Lower lobe of right lung (tissue), 2 donors: ENCODE measurements around the gene STPG3. TPM values are rescaled to one million over a fixed set of nuclear protein-coding genes. Genes with fewer than 3 reads are reported as not detected.

ENCODE experiments used
- ATAC-seq, 2 donors: fragments of 200-7000 bp; cut with Tn5 transposase; one replicate each; pipeline ENCODE4 v1.9.1; 2020 to 2022; ENCODE audit warnings: mild to moderate bottlenecking in 2 of 2, moderate library complexity in 2 of 2
- DNase-seq: peaks from one replicate; pipeline ENCODE4 v3.0.0-alpha.2; 2020
- H3K27ac ChIP-seq: fragments of 200-600 bp; one replicate; pipeline ENCODE4 v1.8.0; 2022
- H3K27me3 ChIP-seq: fragments of 200-600 bp; one replicate; pipeline ENCODE4 v1.8.0; 2022; ENCODE audit warnings: low read depth
- H3K36me3 ChIP-seq: fragments of 200-600 bp; one replicate; pipeline ENCODE4 v1.8.0; 2022; ENCODE audit warnings: mild to moderate bottlenecking
- H3K4me1 ChIP-seq: fragments of 200-600 bp; one replicate; pipeline ENCODE4 v1.8.0; 2022
- H3K4me3 ChIP-seq: fragments of 200-600 bp; one replicate; pipeline ENCODE4 v1.8.0; 2022; ENCODE audit warnings: mild to moderate bottlenecking
- H3K9me3 ChIP-seq: fragments of 200-600 bp; one replicate; pipeline ENCODE4 v1.8.0; 2022
- CTCF ChIP-seq: fragments of 200-600 bp; IDR thresholded peaks from one replicate; pipeline ENCODE4 v1.8.0; 2022; ENCODE audit warnings: antibody characterized with exemption, mild to moderate bottlenecking
- intact Hi-C: fragments of 100-400 bp; cut with DNase I; formaldehyde crosslinking; loops from one replicate; pipeline ENCODE4 v1.11.0; 2022
- total RNA-seq: library from RNA; stranded (reverse); fragmentation: NEBNext Ultra II Directional; extraction: Animal tissue kit (Norgen Biotek cat#: 25700); gene quantifications from one replicate; pipeline ENCODE4 v1.2.1, GENCODE V29; 2021
- donor health status: DM: no; HTN: yes; CAD: no; lungs with severe emphysema.

Gene STPG3
- total RNA-seq, 1 donor from 2014 or later, result 0.38 TPM

GRCh38 chr9:137275588-137276472 is 24.7 kb downstream of the STPG3 start:
- H3K9me3 ChIP-seq, result no peaks in the 10 kb centered on the region
- H3K27me3 ChIP-seq, result no peaks in the 10 kb centered on the region
- no peak for TF ChIP-seq CTCF
- peak overlapping the region; percentile 95 for H3K27ac ChIP-seq
- no peak for ATAC-seq
- DNase-seq, result peak; percentile 49
- no peak overlapping the region for H3K4me3 ChIP-seq
- intact Hi-C loops, result no loop called here
- peaks cover 46% of the 10 kb centered on the region for H3K36me3 ChIP-seq
- peaks cover 31% of the 10 kb centered on the region for H3K4me1 ChIP-seq

GRCh38 chr9:137276473-137277328 is 25.6 kb downstream of the STPG3 start:
- DNase-seq, result peak; percentile 87
- intact Hi-C loops, result no loop called here
- Histone ChIP-seq H3K36me3 (peaks cover 46% of the 10 kb centered on the region), H3K4me1 (peaks cover 24% of the 10 kb centered on the region), H3K27ac (peak overlapping the region; percentile 95), H3K9me3 (no peaks in the 10 kb centered on the region), H3K27me3 (no peaks in the 10 kb centered on the region), H3K4me3 (peak overlapping the region; percentile 74)
- no peak for TF ChIP-seq CTCF
- peak; percentile 62 to 63 for ATAC-seq

- Histone ChIP-seq H3K27me3 (no peaks in the 10 kb centered on the region), H3K4me3 (peak within 1 kb of the TSS; percentile 74), H3K36me3 (peaks cover 47% of the 10 kb centered on the region), H3K9me3 (no peaks in the 10 kb centered on the region), H3K4me1 (peaks cover 24% of the 10 kb centered on the region), H3K27ac (peak within 1 kb of the TSS; percentile 95)
- ATAC-seq (peak; percentile 87 to 89), DNase-seq (peak; percentile 95)
- intact Hi-C loops, result no loop called here
- peak; percentile 46 for TF ChIP-seq CTCF
Measured at GRCh38 chr9:137277329-137278041, 26.4 kb downstream of the STPG3 start, which contains the start of gene TOR4A. TSS of gene TOR4A (plus strand) at chr9:137277726. CDS start at chr9:137278690, 964 bp downstream.

GRCh38 chr9:137278061-137278701 is 27.1 kb downstream of the STPG3 start:
- ATAC-seq (peak; percentile 7 to 23), DNase-seq (peak; percentile 69)
- no peaks in the 10 kb centered on the region for H3K9me3 ChIP-seq
- H3K4me3 ChIP-seq, result peak overlapping the region; percentile 74
- intact Hi-C loops, result no loop called here
- H3K27ac ChIP-seq, result peak overlapping the region; percentile 95
- H3K4me1 ChIP-seq, result peaks cover 24% of the 10 kb centered on the region
- no peaks in the 10 kb centered on the region for H3K27me3 ChIP-seq
- H3K36me3 ChIP-seq, result peaks cover 40% of the 10 kb centered on the region
- no peak for TF ChIP-seq CTCF
